Measurements from ENCODE around the gene NRP2. TPM values are rescaled to one million over a fixed set of nuclear protein-coding genes. Genes with fewer than 3 reads are reported as not detected.
A peak's percentile ranks its signal among the peaks of the same experiment; 100 is the strongest.

Gene NRP2
- total and polyA plus RNA-seq, 3 experiments from 2014 or later = 0.91 to 0.94 TPM; not detected in 1

DNA sequence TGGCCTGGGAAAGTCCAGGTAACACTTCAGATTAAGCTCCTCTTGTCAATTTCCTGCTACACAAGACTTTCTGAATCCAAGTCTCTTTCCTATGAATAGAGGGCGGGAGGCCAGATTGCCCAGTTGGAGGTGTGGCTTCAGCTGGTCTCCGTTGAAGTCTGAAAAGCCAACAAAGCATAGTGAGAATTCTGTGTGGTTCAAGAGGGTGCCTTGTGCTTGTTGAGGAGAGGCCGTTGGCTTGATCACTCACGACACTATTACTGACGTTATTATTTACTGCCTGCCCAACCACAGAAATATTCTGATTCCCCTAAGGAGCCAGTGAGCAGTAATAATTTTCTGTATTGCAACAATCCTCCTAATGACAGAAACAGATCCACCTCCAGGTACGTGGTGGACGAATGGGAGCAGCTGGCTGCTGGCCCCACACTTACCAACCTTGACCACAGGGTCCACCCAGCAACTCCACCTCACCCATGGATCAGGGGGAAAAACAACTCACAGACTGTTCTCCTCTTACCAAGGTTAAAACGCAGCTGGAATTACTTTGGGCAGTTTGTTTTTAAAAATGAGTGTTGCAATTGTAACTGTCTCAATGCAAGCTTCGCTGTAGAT is 21.9 kb downstream of the NRP2 start:
- ChIA-PET POLR2A (no interaction called here), CTCF (no interaction called here)
- H3K27me3 Mint-ChIP-seq = peaks cover 11 to 14% of the 10 kb centered on the region in 2 donors
- no peak overlapping the region for H3K4me3 ChIP-seq (ENCODE audit: low read length)
- DNase-seq = no peak
- no peaks in the 10 kb centered on the region for H3K9me3 ChIP-seq (ENCODE audit: low read length)
- H3K9me3 Mint-ChIP-seq = no peaks in the 10 kb centered on the region
- H3K36me3 ChIP-seq (ENCODE audit: insufficient read depth, low read length) = no peaks in the 10 kb centered on the region
- H3K4me1 ChIP-seq (ENCODE audit: insufficient read depth, low read length) = peaks cover 9% of the 10 kb centered on the region
- no peak overlapping the region for H3K4me3 Mint-ChIP-seq
- no peak overlapping the region for H3K27ac ChIP-seq (ENCODE audit: low read depth, low read length)
- no peaks in the 10 kb centered on the region for H3K27me3 ChIP-seq (ENCODE audit: insufficient read depth, low read length, poor library complexity, severe bottlenecking)
- H3K27ac Mint-ChIP-seq = no peak overlapping the region
- H3K4me1 Mint-ChIP-seq = peaks cover 4 to 9% (median 5%) of the 10 kb centered on the region in 3 donors
- H3K36me3 Mint-ChIP-seq = no peaks in the 10 kb centered on the region

DNA sequence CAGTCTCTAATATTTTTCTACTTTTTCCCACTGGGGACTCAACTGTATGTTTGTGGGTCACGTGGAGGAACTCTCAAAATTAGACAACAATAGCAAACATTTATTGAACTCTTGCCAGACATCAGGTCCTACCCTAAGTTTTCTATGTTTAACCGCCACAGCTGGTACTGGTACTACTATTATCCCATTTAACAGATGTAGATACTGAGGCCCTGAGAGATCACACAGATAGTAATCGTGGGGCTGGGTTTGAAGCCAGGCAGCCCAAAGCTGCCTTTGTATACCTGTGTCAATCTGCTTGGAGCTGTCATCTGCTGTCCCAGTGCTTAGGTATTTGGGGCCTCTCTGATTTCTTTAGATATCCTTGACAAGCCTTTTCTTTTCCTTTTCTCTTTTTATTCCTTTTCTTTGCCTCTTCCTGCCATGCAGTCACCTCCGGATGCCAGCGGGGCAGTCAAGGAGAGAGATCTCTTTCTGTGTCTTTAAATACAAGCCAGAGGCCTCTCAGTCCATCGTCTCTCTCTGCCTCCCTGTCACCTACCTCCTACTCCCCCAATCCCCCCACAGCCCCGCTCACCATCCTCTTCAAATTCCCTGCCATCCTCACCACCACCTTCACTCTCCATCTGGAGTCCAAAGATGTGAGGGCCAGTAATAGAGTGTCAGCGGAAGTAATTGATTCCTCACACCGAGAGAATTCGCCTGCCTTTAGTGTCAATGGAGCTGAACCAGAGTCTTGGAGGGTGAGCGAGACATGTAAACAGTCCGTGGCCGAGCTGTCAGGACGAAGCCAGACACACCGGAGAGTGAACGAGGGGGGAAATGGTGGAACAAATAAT is 23.4 kb downstream of the NRP2 start:
- Histone ChIP-seq H3K36me3 (ENCODE audit: insufficient read depth, low read length) (no peaks in the 10 kb centered on the region), H3K27ac (ENCODE audit: low read depth, low read length) (no peak overlapping the region), H3K27me3 (ENCODE audit: insufficient read depth, low read length, poor library complexity, severe bottlenecking) (no peaks in the 10 kb centered on the region), H3K4me3 (ENCODE audit: low read length) (no peak overlapping the region), H3K4me1 (ENCODE audit: insufficient read depth, low read length) (peaks cover 9% of the 10 kb centered on the region), H3K9me3 (ENCODE audit: low read length) (no peaks in the 10 kb centered on the region)
- Mint-ChIP-seq H3K9me3 (no peaks in the 10 kb centered on the region), H3K36me3 (no peaks in the 10 kb centered on the region), H3K27me3 (peaks cover 10 to 11% of the 10 kb centered on the region in 2 donors), H3K4me3 (no peak overlapping the region), H3K4me1 (peaks cover 4 to 9% (median 5%) of the 10 kb centered on the region in 3 donors), H3K27ac (peak overlapping the region in 1 of 8 donors; percentile 54)
- ChIA-PET CTCF (no interaction called here), POLR2A (no interaction called here)
- DNase-seq = no peak

DNA sequence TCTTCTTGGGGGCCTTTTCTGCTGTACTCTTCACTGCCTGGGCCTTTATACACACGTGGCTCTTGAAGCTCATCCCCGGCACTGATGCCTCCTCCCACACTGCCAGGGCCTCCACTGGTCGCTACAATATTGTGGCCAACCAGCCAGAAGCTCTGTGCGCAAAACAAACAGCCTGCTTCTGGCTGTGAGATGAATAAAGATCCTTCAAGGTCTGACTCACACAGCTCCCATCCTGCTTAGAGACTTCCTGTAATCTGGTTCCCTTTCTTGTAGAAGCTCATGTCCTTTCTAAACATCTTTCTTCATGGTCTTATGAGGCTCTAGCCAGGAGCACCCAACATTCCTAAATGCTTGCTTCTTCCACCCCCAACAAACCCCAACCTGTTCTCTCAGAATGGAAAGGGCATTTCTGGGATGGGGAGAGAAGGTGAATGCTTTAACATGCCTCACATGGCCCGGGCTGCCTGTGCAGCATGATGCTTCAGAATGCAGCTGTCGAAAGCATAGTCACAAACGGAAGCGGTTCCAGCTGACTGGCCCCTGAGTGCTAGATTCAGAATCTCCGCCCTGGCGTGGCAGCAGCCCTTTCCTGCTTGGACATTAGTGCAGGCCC is 24.6 kb downstream of the NRP2 start:
- Mint-ChIP-seq H3K36me3 (no peaks in the 10 kb centered on the region), H3K4me1 (peaks cover 4 to 9% (median 5%) of the 10 kb centered on the region in 3 donors), H3K27me3 (peaks cover 12 to 16% of the 10 kb centered on the region in 2 donors), H3K27ac (peak overlapping the region in 5 of 8 donors; percentile 44 to 72 (median 50)), H3K4me3 (peak overlapping the region in 1 of 7 donors; percentile 30), H3K9me3 (no peaks in the 10 kb centered on the region)
- CTCF ChIA-PET = no interaction called here
- POLR2A ChIA-PET = no interaction called here
- Histone ChIP-seq H3K4me1 (ENCODE audit: insufficient read depth, low read length) (peaks cover 9% of the 10 kb centered on the region), H3K9me3 (ENCODE audit: low read length) (no peaks in the 10 kb centered on the region), H3K4me3 (ENCODE audit: low read length) (no peak overlapping the region), H3K36me3 (ENCODE audit: insufficient read depth, low read length) (no peaks in the 10 kb centered on the region), H3K27ac (ENCODE audit: low read depth, low read length) (no peak overlapping the region), H3K27me3 (ENCODE audit: insufficient read depth, low read length, poor library complexity, severe bottlenecking) (no peaks in the 10 kb centered on the region)
- no peak for DNase-seq

DNA sequence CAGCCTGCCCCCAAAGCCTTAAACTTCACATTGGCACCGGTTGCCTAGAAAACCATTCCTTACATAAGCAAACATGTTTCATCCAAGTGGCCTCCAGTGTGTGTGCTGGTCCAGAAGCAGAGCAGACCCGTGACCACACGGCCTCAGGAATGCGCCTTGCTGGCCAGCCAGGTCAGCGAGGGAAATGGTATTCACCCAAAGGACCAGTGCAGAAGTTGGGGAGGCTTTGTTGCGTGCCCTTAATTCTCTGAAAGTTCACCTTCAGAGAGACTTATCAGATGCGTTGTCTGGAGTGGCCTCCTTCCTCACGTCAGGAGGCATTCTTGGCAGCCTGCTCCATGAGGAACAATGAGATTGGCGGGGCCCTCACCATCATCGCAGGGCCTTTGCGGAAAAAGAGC is 25.9 kb downstream of the NRP2 start:
- CTCF ChIA-PET = no interaction called here
- H3K27me3 ChIP-seq (ENCODE audit: insufficient read depth, low read length, poor library complexity, severe bottlenecking) = no peaks in the 10 kb centered on the region
- POLR2A ChIA-PET = no interaction called here
- no peaks in the 10 kb centered on the region for H3K36me3 ChIP-seq (ENCODE audit: insufficient read depth, low read length)
- Mint-ChIP-seq H3K9me3 (no peaks in the 10 kb centered on the region), H3K27me3 (peaks cover 12 to 18% of the 10 kb centered on the region in 2 donors), H3K27ac (no peak overlapping the region), H3K4me1 (peaks cover 4 to 9% (median 5%) of the 10 kb centered on the region in 3 donors), H3K36me3 (no peaks in the 10 kb centered on the region), H3K4me3 (no peak overlapping the region)
- peaks cover 9% of the 10 kb centered on the region for H3K4me1 ChIP-seq (ENCODE audit: insufficient read depth, low read length)
- no peaks in the 10 kb centered on the region for H3K9me3 ChIP-seq (ENCODE audit: low read length)
- H3K27ac ChIP-seq (ENCODE audit: low read depth, low read length) = no peak overlapping the region
- DNase-seq = no peak
- H3K4me3 ChIP-seq (ENCODE audit: low read length) = no peak overlapping the region

DNA sequence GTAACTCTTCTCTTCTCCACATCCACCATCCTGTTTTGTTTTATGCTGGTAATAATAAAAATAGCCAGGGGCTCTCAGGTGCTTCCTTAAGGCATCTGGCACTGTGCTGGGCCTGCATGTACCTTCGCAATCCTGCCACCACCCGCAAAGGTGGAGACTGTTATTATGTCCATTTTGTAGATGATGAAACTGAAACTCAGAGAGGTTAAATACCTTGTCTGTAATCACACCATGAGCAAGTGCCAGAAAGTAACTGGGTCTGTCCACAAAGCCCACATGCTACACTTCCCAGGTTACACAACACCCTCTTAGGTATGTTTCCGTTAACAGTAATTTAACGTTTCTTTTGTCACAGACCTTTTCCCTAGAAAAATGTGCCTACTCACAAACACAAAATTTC is 27.0 kb downstream of the NRP2 start:
- DNase-seq = no peak
- H3K4me1 ChIP-seq (ENCODE audit: insufficient read depth, low read length) = peaks cover 9% of the 10 kb centered on the region
- ChIA-PET CTCF (no interaction called here), POLR2A (no interaction called here)
- Mint-ChIP-seq H3K9me3 (no peaks in the 10 kb centered on the region), H3K36me3 (no peaks in the 10 kb centered on the region), H3K4me3 (no peak overlapping the region), H3K27ac (no peak overlapping the region), H3K4me1 (peaks cover 4 to 9% (median 5%) of the 10 kb centered on the region in 3 donors), H3K27me3 (peaks cover 11 to 22% of the 10 kb centered on the region in 2 donors)
- no peaks in the 10 kb centered on the region for H3K36me3 ChIP-seq (ENCODE audit: insufficient read depth, low read length)
- H3K9me3 ChIP-seq (ENCODE audit: low read length) = no peaks in the 10 kb centered on the region
- no peak overlapping the region for H3K27ac ChIP-seq (ENCODE audit: low read depth, low read length)
- no peaks in the 10 kb centered on the region for H3K27me3 ChIP-seq (ENCODE audit: insufficient read depth, low read length, poor library complexity, severe bottlenecking)
- H3K4me3 ChIP-seq (ENCODE audit: low read length) = no peak overlapping the region

DNA sequence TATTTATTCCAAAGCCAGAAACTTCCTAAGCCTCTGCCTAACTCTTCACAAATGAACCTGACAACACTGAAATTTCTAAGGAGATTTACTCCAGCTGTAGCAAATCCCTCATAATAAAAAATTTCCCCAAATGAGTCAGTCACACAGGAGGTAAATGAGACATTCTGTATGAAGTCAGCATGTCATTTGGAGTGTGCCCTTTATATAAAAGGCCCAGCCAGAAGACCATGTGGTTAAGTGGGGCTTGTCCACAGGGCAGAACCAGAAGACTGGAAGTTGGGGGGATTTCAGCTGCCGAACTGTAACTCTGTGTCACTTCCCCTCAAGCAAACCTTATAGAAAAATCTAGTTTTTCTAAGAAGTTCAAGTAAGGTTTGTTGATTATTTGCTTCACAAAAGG is 30.2 kb downstream of the NRP2 start:
- Histone ChIP-seq H3K9me3 (ENCODE audit: low read length) (no peaks in the 10 kb centered on the region), H3K27me3 (ENCODE audit: insufficient read depth, low read length, poor library complexity, severe bottlenecking) (no peaks in the 10 kb centered on the region), H3K4me3 (ENCODE audit: low read length) (no peak overlapping the region), H3K4me1 (ENCODE audit: insufficient read depth, low read length) (no peaks in the 10 kb centered on the region), H3K36me3 (ENCODE audit: insufficient read depth, low read length) (no peaks in the 10 kb centered on the region), H3K27ac (ENCODE audit: low read depth, low read length) (no peak overlapping the region)
- ChIA-PET POLR2A (no interaction called here), CTCF (no interaction called here)
- H3K27me3 Mint-ChIP-seq = peaks cover 11 to 26% of the 10 kb centered on the region in 2 donors
- H3K27ac Mint-ChIP-seq = no peak overlapping the region
- no peak for DNase-seq
- H3K9me3 Mint-ChIP-seq = no peaks in the 10 kb centered on the region
- H3K4me3 Mint-ChIP-seq = no peak overlapping the region
- H3K4me1 Mint-ChIP-seq = no peaks in the 10 kb centered on the region
- H3K36me3 Mint-ChIP-seq = no peaks in the 10 kb centered on the region

DNA sequence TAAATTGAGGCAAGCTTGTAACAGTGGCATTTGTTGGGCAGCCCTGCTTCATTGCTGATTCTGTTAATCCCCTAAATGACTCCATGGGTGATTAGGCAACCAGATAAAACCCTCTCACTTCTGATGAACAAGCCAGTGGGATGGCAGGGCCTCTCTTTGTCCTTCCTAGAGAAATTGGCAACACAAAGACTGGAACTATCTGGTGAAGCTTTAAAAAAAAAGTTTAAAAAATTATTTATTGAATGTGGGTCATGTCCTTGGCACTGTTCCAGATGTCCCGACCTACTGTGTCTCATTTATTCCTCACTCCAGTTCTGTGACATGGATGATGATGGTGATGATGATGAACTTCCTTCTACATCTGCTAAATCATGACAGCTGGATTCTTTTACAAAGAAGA is 30.8 kb downstream of the NRP2 start:
- Mint-ChIP-seq H3K36me3 (no peaks in the 10 kb centered on the region), H3K4me3 (no peak overlapping the region), H3K27me3 (peaks cover 11 to 26% of the 10 kb centered on the region in 2 donors), H3K9me3 (no peaks in the 10 kb centered on the region), H3K27ac (no peak overlapping the region), H3K4me1 (no peaks in the 10 kb centered on the region)
- POLR2A ChIA-PET = no interaction called here
- CTCF ChIA-PET = no interaction called here
- no peak for DNase-seq
- H3K27me3 ChIP-seq (ENCODE audit: insufficient read depth, low read length, poor library complexity, severe bottlenecking) = no peaks in the 10 kb centered on the region
- H3K27ac ChIP-seq (ENCODE audit: low read depth, low read length) = no peak overlapping the region
- no peaks in the 10 kb centered on the region for H3K4me1 ChIP-seq (ENCODE audit: insufficient read depth, low read length)
- no peaks in the 10 kb centered on the region for H3K9me3 ChIP-seq (ENCODE audit: low read length)
- H3K4me3 ChIP-seq (ENCODE audit: low read length) = no peak overlapping the region
- no peaks in the 10 kb centered on the region for H3K36me3 ChIP-seq (ENCODE audit: insufficient read depth, low read length)

DNA sequence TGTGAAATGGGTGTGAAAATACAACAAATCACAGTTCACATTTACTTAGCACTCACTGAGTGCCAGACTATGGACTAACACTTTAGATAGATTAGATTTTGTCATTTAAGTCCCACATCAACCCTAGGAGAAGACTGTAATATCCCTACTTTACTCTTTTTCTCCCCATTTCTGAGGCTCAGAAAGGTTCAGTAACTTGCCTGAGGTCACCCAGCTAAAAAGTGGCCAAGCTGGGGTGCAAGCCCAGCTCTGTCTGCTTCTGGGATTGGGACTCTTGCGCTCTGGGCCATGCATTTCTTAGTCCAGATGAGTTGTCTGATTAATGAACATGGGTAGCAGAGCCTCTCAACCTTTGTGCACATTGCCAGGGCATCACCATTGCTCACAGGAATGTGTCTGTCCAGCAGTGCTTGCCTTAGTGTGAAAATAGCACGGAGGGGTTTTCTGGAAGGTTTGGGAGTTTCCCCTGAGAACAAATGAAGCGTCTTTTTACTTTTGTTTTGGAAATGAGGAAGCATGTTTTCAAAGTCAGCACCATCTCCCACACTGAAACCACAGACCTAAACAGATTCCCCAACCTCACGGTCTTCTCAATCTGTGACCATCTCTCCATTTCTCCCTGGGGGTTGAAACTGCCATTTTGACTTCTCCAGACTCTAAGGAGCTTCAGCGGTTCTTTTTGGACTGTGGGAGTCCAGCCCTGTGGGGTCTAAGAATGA is 31.9 kb downstream of the NRP2 start:
- H3K27me3 Mint-ChIP-seq = peaks cover 11 to 26% of the 10 kb centered on the region in 2 donors
- Histone ChIP-seq H3K4me3 (ENCODE audit: low read length) (no peak overlapping the region), H3K36me3 (ENCODE audit: insufficient read depth, low read length) (no peaks in the 10 kb centered on the region), H3K27ac (ENCODE audit: low read depth, low read length) (no peak overlapping the region), H3K27me3 (ENCODE audit: insufficient read depth, low read length, poor library complexity, severe bottlenecking) (no peaks in the 10 kb centered on the region), H3K9me3 (ENCODE audit: low read length) (no peaks in the 10 kb centered on the region), H3K4me1 (ENCODE audit: insufficient read depth, low read length) (no peaks in the 10 kb centered on the region)
- H3K27ac Mint-ChIP-seq = no peak overlapping the region
- no peaks in the 10 kb centered on the region for H3K4me1 Mint-ChIP-seq
- no peaks in the 10 kb centered on the region for H3K36me3 Mint-ChIP-seq
- ChIA-PET CTCF (no interaction called here), POLR2A (no interaction called here)
- no peaks in the 10 kb centered on the region for H3K9me3 Mint-ChIP-seq
- H3K4me3 Mint-ChIP-seq = no peak overlapping the region
- no peak for DNase-seq
